Inflammatory macrophage treated with lipopolysaccharide for 4 hours (primary cell): ENCODE data around the gene GPANK1.
A peak's percentile ranks its signal among the peaks of the same experiment; 100 is the strongest.
"Not testable (repeated sequence)": the region's sequence is repeated elsewhere in the genome, so short reads cannot be mapped to it uniquely, and the experiment has no call there.

ENCODE experiments used
- DNase-seq: peaks from one replicate; pipeline ENCODE4 v3.0.0-alpha.2; 2020

GPANK1 gene

GRCh38 chr6:31664790-31665500, at the start of gene GPANK1:
Gene GPANK1 (minus strand): TSS chr6:31664997. CDS start chr6:31664478, 519 bp downstream.
- DNase-seq: peak; percentile 97

DNA sequence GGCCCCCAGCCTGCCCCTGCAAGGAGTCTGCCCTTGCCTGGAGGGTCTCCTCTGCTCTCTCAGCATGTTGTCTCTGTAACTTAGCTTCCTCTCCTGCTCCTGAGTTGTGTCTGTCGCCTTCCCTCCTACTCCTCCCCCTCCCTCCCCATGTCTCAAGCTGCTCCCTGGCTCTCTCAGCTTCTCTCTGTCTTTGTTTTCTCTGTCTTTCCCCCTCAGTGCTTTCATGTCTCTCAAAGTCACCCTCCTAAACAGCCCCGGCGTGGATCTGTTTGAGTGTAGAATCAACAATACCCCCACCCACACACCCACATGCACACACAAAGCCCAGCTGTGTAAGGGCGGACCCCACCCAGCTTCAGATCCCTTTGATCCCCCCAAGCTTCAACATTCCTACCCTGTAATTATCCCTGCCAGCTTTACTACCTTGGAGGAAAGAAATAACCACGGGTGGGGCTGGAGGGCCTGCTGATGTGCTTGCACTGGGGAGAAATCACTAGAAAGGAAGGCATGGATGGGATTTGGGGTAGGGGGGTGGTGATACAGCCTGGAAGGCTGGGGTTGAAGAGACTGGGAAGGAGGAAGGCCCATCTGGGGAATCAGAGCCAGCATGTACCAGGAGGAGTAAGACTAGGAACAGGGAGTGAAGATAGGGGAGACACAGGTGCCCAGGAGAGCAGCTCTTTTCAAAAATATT, 49.3 kb upstream of the GPANK1 start:
- DNase-seq: no peak

DNA sequence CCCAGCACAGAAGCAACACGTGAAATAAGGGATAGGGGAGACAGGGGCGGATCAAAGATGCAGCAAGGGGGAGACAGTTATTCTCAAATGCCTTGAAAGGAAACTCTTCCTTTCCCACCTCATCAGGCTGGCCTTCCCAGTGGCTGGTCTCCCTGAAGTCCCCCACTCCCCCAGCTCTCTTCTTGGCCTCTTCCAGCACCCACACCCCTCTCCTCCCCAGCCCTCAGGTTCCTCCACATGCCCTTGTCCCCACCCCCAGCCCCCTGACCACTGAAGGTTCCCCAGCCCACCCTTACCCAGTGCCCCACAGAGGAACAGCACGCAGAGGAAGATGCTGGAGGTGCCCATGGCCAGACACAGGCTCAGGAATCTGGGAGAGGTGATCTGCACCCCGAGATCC, 48.7 kb upstream of the GPANK1 start:
- no peak for DNase-seq

- DNase-seq: no peak
Measured at GRCh38 chr6:31712296-31712695, 47.5 kb upstream of the GPANK1 start.

GRCh38 chr6:31711233-31711632, 46.4 kb upstream of the GPANK1 start:
- DNase-seq: peak; percentile 40

- no peak for DNase-seq
Measured at GRCh38 chr6:31710523-31711219, 45.9 kb upstream of the GPANK1 start.

DNA sequence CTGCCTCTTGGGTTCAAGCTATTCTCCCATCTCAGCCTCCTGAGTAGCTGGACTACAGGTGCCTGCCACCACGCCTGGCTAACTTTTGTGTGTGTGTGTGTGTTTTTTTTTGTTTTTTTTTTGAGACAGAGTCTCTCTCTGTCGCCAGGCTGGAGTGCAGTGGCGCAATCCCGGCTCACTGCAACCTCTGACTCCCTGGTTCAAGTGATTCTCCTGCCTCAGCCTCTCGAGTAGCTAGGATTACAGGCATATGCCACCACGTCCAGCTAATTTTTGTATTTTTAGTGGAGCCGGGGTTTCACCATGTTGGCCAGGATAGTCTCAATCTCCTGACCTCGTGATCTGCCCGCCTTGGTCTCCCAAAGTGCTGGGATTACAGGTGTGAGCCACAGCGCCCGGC, 44.4 kb upstream of the GPANK1 start:
- DNase-seq: not testable (repeated sequence)

GRCh38 chr6:31708224-31708623, 43.4 kb upstream of the GPANK1 start:
- no peak for DNase-seq

DNA sequence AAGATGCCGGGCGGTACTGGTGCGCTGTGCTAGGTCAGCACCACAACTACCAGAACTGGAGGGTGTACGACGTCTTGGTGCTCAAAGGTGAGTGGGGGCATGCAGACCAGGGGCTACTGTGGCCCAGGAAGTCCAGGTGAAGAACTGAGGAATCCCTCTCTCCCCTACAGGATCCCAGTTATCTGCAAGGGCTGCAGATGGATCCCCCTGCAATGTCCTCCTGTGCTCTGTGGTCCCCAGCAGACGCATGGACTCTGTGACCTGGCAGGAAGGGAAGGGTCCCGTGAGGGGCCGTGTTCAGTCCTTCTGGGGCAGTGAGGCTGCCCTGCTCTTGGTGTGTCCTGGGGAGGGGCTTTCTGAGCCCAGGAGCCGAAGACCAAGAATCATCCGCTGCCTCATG, 42.9 kb upstream of the GPANK1 start:
- DNase-seq: no peak

DNA sequence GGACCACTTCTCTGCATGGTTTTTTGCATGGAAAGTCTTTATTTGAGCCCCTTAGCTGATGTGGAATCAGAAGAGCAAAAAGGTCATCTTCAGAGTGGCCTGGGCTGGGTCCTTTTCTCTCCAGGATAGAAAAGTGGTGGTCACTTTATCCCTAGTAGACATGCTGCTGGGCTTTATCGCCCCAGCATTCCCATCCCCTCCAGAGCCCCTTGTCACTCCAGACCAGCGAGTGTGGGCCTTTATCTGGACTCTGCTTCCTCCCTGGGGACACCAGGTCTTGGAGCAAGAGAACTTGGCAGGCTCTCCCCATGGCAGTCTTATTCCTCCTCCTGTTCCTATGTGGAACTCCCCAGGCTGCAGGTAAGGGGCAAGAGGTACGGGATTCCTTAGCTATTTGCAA, 41.8 kb upstream of the GPANK1 start, which contains the start of gene LY6G6F:
LY6G6F (plus strand) TSS at position 268 of the 400 bp plus-strand sequence; CDS start at position 309, 41 bp downstream.
- no peak for DNase-seq

- no peak for DNase-seq
Measured at GRCh38 chr6:31705931-31706330, 41.1 kb upstream of the GPANK1 start.

DNA sequence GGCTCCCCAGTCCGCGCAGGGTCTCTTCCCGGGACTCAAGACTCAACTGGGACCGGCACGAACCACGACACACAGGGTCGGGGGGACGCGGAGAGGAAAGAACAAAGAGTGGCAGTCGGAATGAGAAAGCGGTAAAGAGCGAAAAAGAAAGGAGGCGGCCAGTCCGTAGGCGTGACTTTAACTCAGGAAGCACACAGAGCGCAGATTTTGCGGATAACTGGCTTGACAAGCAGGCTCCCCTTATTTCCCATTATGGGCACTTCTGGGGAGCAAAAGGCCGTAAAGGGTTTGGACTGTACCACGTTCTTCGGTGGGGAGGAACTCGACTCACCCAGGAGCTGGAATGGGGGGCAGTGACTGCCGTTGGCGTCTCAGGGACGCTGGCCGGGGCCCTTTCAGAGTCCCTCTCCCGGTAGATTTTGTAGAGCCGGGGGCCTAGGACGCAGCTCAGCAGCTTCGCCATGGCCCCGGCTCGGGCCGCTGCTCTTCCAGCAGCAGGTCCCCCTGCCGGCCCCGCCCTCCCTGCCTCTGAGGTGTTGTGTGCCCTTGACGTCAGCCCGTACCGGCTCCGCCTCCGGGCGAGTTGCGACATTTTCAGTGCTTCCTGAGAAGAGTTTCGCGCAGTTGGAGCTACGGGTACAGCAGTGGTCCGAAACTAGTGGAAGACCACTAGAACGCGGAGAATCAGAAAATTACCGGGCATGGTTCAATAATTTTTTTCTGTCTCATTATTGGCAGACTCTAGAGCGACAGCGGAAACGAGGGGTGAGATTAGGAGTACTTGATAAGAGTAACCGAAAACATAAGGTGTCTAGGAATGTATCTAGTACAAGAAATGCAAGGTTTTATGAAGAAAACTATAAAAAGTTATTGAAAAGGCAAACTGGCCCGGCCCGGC, 38.3 kb upstream of the GPANK1 start, which contains the start of gene ABHD16A:
ABHD16A (minus strand) TSS at position 506 of the 898 bp plus-strand sequence; CDS start at position 463, 43 bp downstream.
- peak; percentile 99 for DNase-seq

- DNase-seq: no peak
Measured at GRCh38 chr6:31702405-31702818, 37.6 kb upstream of the GPANK1 start.

- peak; percentile 52 for DNase-seq
Measured at GRCh38 chr6:31701666-31702404, 37.0 kb upstream of the GPANK1 start.

- DNase-seq: no peak
Measured at GRCh38 chr6:31700740-31701401, 36.1 kb upstream of the GPANK1 start.

DNA sequence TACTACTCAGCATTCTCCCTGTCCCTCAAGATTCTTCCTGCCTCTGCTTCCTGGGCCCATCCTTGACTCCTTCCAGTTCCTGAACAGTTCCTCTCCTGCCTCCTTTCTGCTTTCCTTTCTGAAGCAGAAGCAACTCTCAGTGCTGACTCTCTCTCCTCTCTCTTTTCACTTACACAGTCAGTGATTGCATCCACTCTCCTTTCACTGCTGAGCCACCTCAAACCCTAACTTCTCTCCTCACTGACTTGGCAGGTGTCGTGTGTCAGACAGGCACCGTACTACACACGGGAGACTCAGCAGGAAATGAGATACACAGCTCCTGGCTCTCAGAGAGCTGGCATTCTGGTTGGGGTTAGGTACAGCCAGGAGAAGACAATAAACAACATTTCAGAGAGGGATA, 32.8 kb upstream of the GPANK1 start:
- DNase-seq: no peak

DNA sequence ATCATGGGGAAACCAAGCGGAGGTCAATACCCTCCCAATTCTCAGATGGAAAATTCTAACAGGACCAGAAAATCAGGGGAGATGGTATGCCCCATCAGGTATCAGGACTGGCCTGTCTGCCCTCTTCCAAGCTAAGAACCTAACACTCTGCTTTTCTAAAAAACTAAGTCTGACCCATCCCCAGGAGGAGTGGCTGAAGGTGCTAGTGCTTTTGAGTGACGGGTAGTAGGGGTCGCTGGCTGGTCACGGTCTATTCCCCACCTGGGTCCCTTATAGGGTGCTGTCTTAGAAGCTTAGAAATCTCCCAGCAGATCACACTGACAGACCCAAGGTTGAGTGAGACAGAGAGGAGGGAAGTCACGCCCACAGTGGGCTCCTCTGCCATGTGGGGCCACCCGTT, 28.7 kb upstream of the GPANK1 start:
- DNase-seq: no peak

DNA sequence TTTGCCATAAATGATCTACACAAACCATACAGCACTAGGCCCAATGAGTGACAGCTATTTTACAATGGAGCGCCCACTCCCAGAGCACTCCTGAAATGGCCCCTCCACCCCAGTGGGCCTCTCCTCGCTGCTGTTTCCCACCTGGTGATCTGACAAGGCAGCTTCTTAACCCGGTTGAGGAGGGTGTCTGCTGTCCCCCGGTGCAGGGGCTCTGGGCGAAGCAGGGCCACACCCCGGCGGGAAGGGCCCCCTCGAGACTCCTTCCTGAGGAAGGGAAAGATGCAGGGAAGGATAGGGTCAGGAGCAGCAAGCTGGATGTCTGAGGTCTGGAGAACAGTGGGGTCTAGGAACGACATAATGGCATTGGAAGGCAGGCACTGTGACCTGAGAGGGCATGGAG, 28.1 kb upstream of the GPANK1 start:
- no peak for DNase-seq

DNA sequence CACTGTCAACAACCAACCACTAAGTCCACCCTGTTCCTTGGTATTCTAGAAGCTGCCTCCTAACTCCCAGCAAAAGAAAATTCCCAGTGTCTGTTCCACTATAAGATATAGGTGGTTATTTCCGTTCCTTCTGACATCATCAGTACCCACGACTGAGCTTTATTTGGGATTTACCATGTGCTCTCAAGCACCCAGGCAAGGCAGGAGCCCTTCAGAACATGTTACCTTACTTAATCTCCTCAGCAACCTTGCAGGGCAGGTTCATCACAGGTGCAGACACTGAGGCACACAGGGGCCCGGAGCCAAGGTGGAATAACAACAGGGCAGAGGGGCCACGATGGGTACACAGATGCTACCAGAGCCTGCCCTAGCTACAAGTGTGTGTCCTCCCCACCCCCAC, 27.6 kb upstream of the GPANK1 start:
- no peak for DNase-seq

GRCh38 chr6:31691564-31692108, 26.8 kb upstream of the GPANK1 start:
- DNase-seq: no peak

DNA sequence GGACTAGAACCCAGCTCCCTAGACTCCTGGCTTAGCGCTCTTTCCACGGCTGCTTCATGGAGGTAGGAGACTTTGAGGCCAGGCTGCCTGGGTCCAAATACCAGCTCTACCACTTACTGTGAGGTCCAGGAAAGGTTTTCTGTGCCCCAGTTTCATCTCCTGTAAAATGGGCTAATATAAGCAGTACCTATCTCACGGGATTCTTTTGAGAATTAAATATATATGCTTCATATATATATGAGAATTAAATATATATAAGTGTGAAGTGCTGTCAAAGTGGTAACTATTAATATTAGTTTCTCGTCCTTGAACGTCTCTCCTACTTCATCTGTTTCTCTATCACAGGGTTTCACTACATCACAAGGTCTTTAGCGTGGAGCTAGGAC, 26.3 kb upstream of the GPANK1 start:
- no peak for DNase-seq
